ENCODE measurements around the gene KRT6B.

The KRT6B gene

DNA sequence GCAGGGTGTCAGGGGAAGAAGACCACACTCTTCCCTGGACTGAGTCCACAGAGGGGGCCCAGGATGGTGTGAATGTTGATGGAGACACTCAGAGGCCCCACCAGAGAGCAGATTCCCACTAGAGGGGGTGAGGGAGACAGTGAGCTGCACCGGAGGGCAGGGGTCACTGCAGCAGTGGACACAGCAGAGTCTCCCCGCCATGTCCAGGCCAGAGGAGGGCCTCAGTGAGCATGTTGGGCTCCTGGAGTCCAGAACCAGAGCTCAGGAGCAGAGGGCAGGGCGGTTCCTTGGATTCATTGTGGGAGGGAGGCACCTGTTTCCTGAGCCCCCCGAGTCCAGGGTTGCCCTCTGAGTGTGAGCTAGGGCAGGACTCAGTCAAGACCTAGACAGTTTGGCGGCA lies 44.0 kb downstream of the KRT6B start:
- no peak for DNase-seq

DNA sequence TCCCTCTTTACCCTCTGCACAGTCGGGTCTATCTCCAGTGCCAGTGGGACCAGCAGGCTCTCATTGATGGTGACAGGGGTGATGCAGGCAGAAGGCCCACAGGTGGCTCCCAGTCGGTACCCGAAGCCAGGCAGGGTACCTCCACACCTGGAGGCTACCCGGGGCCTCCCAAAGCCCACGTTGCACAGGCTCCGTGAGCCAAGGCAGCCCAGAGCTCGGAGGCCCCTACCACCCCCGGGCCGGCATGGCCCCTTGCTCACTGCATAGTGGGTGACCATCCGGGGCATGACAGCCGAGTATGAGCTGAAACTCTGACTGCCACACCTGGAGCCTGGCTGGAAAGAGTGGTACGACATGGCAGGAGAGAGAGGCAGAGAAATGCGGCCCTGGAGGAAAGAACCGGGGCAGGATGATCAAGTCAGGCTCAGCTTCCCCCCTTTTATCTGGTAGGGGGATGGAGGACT lies 46.0 kb downstream of the KRT6B start, which contains the start of gene KRT82:
TSS of gene KRT82 (minus strand) at position 414 of the 464 bp plus-strand sequence. CDS start at position 356, 58 bp downstream.
- DNase-seq = no peak

DNA sequence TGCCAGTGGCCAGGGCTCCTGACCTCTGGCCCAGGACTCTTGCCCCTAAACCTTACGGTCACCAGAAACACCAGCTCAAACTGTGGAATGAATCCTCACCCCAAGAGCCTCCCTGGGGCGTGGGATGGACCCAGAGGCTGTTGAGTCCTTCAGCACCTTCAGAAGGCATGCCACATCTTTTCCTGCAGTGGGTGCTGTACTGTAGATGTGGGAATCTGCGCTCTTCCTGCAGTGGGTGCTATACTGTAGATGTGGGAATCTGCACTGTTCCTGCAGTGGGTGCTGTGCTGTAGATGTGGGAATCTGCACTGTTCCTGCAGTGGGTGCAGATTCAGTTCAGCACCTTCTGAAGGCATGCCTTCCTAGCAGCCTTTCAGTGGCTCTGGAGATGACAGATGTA lies 47.0 kb downstream of the KRT6B start:
- no peak for DNase-seq

DNA sequence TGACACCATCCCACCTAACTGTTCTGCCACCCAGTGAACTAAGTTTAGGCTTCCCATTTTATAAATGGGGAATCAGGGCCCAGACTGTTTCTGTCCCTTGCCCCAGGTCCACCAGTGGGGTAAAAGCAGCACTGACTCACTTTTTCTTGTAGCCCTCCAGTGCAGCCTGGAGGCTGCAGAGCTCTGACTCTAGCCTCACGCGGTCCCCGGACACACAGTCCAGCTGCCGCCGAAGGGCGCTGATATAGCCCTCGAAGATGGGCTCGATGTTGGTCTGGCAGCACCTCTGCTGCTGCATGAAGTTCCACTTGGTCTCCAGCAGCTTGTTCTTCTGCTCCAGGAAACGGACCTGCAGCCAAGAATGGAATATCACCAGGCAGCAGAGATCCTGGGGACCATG lies 48.4 kb downstream of the KRT6B start:
- no peak for DNase-seq

DNA sequence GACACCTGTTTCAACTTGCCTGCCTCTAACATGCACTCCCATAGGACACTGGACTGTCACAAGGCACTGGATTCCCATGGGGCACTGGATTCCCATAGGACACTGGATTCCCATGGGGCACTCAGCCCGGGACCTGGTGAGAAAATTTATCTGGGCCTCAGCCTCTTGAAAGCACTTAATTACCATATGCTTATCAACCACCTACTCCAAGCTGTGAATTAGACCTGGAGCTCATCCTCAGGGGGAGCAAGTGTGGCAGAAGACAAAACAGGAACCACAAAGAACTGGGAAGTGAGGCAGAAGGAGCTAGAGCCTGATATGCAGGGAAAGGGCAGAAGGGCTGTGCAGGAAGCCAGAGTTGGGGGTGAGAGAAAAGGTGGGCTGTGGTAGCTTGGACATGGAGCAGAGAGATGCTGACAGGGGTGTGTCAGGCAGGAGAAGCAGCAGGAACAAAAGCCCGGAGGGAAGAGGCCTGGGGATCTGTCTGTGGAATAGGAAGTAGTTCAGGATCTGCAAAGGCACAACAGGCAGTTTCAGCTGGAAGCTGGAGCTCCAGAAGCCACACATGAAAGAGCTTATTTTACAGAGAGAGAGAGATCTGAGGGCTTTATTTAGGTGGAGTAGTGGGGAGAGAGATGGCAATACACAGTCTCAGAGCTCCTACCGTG lies 48.9 kb downstream of the KRT6B start:
- no peak for DNase-seq

DNA sequence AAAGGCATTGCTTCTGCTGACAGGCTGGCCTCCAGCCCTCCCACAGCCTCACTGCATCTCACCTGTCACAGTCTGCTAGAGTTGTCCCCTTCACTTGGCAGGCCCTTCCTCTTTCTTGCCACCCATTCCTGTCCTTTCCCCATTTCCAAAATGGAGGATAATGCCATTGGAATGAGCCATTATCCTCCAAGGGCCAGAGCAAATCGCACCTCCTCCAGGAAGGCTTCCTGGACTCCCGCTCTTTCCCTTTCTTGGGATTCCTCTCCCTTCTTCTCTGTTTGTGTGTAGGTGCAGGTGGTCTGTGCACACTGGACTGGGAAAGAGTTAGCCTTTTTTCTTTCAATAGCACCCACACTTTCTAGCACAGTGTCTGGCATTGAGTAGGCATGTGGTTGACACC lies 49.6 kb downstream of the KRT6B start:
- no peak for DNase-seq

DNA sequence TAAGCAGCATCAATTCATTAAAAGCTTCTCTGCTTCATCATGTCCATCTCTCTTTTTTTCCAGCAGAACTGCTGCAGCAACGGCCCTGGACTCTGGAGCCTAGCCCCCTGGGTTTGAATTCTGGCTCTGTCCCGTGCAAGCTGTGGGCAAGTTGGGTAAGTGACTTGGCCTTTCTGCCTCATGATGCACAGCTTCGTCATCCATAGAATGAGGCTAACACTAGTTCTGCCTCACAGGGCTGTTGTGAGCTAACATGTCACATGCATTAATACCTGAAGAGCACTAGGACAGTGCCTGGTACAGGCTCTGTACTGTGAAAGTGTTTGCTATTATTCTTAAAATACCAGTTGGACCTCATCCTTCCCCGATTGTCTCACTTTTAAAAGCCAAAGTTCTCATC lies 50.0 kb downstream of the KRT6B start:
- no peak for DNase-seq

DNA sequence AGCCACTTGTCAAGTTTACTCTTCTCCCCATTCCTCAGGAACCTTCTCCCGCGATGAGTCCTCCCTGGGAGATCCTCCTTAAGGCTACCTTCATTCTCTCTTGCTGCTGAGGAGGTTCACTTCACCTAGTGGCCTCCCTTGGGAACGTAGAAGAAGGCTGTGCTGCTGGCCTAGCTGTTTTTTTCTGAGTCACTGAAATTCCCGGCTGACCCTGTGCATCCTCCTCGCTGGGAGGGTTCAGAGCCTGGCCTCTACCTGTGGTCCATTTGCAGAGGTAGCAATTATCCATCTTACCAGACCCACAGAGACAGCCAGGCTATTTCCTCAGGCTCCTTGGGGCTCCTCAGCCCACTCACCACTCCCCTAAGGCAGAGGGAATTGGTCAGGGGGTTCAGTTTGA lies 50.4 kb downstream of the KRT6B start:
- no peak for DNase-seq

DNA sequence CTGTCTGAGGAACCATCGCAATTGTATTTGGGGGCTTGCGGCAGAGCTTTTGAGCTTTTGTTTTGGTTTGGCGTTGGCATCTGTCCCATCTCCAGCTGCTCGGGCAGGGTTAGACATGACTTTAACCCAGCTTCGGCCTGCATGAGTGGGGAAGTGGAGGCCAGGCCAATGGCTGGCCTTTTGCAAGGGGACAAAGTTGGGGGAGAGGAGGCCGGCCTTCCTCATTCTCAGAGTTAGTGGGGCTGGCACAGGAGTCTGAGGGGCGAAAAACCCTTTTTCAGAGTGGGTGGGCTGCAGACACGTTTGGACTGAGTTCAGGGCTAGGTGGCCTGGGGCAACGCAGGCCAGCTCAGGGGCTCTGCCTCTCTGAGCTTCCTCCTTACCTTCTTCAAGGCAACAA lies 51.0 kb downstream of the KRT6B start:
- DNase-seq = no peak

DNA sequence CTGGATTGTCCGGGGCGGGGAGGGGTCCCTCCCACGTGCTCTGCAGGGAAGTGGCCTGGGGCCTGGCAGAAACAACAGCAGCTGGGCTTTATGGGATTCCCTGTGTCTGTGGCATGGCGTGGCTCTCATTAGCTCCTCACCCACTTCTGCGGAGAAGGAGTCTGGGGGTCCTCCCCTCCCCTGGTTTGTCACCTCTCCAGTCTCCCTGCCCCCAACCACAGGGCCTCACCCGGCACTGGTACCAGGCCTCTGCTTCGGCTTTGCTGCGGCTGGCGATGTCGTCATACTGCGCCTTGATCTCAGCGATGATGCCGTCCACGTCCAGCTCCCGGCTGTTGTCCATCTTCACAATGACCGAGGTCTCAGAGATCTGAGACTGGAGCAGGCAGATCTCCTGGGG lies 52.2 kb downstream of the KRT6B start:
- DNase-seq = no peak

DNA sequence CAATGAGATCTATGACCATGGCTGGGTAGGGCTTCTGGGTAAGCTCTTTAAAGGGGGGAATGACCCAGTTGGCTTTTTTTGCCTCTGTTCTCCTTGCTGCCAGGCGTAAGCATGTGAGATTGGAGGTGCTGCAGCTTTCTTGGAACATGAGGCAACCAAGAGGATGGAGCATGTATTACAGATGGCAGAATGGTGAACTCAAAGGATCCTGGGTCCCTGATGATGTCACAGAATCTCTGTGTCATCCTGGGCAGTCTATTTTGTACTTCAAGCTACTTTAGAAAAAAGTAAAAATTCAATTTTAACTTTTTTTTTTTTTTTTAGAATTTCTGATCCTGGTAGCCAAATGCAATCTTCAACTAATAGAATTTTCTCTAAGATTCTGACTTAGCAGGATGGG lies 53.8 kb downstream of the KRT6B start:
- no peak for DNase-seq

DNA sequence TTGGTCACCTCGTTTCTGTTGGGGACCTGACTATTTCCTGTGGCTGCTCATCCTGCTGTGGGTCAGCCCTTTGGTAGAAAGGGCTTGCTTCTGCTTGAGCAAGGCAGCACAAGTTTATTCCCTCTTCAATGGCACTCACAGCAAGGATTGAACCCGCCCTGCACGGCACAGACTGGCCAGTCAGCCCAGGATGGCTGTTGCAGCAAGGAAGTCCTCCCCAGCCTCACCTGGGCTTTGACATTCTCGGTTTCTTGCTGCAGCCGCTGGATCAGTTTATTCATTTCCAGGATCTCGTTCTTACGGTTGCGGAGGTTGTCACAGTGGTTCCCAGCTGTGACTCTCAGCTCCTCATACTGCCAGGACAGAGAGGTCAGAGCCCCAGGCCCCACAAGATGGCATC lies 55.3 kb downstream of the KRT6B start:
- no peak for DNase-seq

Data from CD4-positive, alpha-beta T cell treated with Interferon alpha-2 for 1 hour (primary cell).